GM03348 (cell line): ENCODE data around the gene ACOT7.

Experiments
- DNase-seq: peaks from one replicate; pipeline ENCODE4 v3.0.0; 2012; ENCODE audit warnings: low spot score

ACOT7 gene

GRCh38 chr1:6268415-6268814 lies 125.2 kb downstream of the ACOT7 start:
- no peak for DNase-seq

DNA sequence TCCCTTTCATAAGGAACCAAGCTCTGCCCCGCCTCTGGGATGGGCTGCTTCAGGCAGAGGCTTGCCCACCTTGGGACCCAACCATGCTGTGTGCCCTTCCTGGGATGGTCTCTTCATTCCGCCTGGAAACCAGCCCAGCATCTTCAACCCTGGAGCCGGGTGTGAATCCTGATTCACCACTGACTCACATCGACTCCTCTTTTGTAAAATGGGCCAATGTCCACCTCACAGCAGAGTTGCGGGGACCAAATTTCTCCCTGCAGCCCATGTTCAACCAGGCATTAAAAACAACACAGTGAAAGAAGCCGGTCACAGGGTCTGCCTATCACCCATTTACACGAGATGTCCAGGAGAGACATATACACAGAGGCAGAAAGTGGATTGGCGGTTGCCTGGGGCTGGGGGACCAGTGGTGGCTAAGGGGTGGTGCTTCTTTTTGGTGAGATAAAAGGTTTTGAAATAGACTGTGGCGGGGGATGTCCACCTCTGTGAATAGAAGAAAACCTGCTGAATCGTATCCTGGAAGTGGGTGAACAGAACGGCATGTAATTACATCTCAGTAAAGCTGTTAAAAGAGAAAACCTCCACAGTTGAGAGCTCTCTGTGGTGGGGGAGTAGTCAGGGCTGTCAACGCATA lies 125.8 kb downstream of the ACOT7 start:
- DNase-seq, result peak; percentile 59

DNA sequence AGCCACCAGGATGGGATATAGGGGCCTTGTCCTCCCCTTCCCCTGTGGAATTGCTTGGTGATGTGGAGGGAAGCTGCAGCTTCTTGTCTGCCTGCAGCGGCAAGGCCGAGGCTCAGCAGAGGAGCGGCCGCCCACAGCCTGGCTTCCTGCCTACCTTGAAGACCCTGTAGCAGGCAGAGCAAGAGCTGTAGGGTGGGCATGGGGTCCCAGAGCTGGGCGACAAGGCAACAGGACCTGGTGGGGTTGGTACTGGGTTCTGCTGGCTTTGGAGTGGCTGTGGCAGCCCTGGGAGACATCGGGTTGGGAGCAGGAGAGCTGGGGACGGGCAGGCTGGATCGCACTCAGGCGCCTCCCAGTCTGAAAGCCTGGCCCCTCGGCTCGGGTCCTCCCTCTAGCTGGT lies 126.9 kb downstream of the ACOT7 start:
- DNase-seq, result no peak

DNA sequence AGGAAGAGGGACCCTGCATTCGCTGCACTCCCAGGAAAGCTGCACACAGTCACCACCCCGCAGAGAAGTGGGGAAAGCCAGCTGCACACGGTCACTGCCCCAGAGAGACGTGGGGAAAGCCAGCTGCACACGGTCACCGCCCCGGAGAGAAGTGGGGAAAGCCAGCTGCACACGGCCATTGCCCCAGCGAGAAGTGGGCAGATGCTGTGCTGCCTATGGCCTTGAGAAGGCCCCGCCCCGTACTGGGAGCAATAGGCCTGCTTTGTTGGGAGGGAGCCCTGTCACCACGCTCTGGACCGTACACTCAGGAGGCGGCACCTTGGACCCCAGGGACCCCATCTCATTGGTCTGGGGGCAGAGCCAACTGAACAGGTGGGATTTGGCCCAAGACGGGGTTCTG lies 128.4 kb downstream of the ACOT7 start:
- DNase-seq, result no peak

DNA sequence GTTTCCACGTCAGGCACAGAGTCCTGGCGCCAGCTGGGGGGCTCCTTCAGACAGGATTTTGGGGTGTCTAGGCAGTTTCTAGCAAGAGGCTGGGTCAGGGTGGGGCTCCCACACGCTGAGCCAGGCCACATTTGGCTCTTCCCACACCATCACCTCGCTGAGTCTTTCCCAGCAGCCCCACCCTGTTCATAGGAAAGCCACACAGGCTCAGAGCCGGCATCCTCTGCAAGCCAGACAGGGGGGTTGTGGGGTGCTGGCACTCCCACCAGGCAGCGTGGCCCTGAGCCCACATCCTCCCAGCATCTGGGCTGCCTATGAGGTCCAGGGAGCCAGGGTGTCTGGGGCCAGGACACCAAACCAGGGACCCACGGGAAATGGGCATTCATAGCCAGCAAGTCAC lies 129.9 kb downstream of the ACOT7 start:
- DNase-seq, result no peak

DNA sequence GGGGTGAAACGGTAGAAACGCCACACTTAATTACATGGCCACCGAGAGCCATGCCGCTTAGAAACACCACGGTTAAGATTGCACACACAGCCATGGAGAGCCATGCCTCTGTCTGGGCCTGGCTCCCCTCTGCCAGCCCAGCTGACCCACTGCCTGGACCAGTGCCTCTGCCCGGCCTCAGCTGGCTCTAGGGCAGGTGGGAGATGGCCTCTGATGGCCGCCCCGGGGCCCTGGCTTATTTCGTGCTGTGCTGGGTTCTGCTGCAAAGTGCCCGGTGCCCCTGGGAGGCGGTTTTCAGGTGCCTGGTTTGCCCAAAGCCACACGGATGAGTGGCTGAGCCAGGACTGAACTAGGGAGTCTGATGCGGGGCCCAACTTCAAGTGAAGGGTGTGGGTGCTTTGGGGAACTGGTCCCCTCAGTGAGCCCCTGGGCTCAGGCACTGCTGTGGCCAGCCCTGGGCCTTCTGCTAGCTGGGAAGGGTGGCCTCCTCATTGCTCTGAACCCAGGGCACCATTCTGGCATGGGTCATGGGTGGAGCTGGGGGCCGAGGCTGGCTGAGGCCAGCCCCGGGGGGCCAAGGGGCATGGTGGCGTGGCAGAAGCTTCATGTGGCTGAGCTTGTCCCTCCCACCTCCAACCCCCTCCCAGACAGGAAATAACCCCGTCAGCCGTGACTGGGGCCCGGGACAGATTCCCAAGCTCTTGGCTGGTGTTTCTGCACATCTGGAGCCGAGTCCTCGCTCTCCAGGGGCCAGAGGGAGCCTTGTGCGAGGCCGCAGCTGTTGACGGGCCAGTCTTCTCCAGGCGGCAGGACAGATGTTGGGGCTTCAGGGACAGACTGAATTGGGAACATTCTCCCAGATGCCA lies 130.8 kb downstream of the ACOT7 start:
- peak; percentile 73 for DNase-seq

GRCh38 chr1:6261615-6261995 lies 132.0 kb downstream of the ACOT7 start:
- no peak for DNase-seq

GRCh38 chr1:6260961-6261614 lies 132.5 kb downstream of the ACOT7 start, which contains the start of gene GPR153:
TSS of gene GPR153 (minus strand) at chr1:6261098. CDS start at chr1:6254905, 6,193 bp downstream.
- peak; percentile 94 for DNase-seq

GRCh38 chr1:6260433-6260934 lies 133.1 kb downstream of the ACOT7 start:
- DNase-seq, result peak; percentile 72

GRCh38 chr1:6259491-6260362 lies 133.8 kb downstream of the ACOT7 start:
- DNase-seq, result peak; percentile 96

GRCh38 chr1:6258675-6259074 lies 134.9 kb downstream of the ACOT7 start:
- no peak for DNase-seq

GRCh38 chr1:6257541-6258069 lies 136.0 kb downstream of the ACOT7 start:
- DNase-seq, result no peak

DNA sequence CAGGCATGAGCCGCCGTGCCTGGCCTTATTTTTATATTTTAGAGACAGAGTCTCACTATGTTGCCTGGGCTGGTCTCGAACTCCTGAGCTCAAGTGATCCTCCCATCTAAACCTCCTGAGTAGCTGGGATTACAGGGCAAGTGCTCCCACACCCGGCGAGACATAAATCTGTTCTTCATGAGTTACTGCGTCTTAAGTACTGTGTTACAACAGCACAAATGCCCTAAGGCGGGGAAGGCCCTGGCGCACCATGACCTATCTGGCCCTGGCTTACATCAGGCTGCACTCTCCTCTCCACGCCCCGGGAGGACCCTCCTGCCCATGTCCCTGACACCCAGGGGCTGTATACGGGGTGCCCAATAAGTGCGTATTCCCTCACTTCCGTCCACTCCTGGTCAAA lies 136.9 kb downstream of the ACOT7 start:
- DNase-seq, result no peak

GRCh38 chr1:6254691-6255090 lies 138.9 kb downstream of the ACOT7 start:
- DNase-seq, result no peak

DNA sequence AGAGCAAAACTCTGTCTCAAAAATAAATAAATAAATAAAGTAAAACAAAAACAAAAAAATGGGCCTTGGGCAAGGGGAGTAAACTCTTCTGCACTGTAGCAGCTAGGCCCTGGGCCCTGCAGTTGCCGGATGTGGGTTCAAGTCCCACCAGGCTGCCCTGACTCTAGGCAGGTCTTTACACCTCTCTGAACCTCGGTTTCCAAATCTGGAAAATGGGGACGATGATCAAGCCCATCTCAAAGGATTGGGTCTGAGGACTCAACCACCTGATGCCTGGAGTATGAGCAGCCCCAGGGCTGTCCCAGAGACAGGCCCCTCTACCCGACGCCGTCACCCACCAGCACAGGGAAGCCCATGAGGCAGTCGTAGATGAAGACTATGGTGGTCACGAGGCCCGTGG lies 140.2 kb downstream of the ACOT7 start:
- no peak for DNase-seq

DNA sequence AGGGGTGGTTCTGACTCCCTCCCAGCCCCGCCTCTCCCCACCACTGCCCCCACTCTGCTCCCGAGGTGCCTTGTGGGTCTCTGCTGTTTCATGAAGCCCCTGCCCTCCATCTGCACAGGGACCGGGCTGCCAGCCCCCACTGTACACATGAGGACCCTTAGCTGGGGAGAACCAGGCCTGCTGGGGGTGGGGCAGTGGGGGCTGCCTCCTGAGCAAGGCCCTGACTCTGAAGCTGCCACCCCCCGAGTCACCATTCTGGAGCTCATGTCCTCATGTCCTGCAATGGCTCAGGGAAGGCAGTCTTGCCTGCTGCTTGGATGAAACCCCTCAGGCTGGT lies 141.2 kb downstream of the ACOT7 start:
- no peak for DNase-seq

- DNase-seq, result no peak
Measured at GRCh38 chr1:6251681-6252373, 141.7 kb downstream of the ACOT7 start.

- no peak for DNase-seq
Measured at GRCh38 chr1:6251233-6251632, 142.3 kb downstream of the ACOT7 start.

DNA sequence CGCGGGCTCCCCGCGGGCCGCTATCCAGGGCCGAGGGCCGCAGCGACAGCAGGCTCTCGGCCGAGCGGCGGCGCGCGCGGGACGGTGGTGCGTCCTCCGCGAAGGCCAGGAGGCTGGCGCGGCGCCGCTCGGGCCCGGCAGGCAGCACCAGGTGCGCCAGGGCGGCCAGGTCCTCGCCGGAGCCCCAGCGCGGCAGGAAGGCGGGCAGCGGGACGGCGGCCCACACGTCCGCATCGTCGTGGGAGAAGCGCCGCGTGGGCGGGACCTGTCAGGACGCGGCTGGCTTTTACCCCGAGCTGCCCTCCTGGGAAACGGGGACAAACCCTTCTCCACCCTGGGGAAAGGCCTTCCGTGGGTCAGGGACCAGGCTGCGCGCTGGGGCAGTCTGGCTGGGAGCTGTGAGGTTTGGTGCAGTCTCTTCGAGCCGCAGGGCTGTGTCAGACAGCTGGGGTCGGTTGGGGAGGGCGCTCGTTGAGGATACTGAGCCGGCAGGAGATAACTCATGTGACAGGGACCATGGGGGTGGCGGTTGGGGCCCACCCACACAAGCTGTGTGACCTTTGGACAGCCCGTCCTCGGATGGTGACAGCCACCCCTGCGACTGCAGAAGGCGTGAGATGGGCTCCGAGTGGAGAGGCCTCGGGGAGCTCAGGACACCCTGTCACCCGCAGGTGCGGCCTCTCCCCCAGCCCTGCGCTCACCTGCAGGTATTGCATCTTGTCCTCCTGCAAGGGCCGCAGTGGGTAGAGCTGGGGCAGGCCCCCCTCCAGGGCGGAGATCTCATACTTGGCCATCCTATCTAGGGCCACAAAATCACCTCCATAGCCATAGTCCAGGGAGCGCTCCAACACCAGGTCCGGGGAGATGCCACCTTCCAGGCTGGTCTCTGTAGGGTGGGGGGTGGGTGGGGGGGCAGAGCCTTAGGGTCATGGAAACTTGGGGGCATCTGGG lies 143.6 kb downstream of the ACOT7 start:
- no peak for DNase-seq
